ENCODE data around the gene OLFM1.

GRCh38 chr9:135151757-135152613 is 64.5 kb downstream of the OLFM1 start:
- TF ChIP-seq CTCF (conservative IDR thresholded peaks at IDR 0.05; ENCODE audit: low read depth, low read length) (no peak), RAD21 (IDR thresholded peaks at IDR 0.05; ENCODE audit: low read length) (no peak), USF2 (IDR thresholded peaks at IDR 0.05; ENCODE audit: low read depth, low read length) (no peak)

Measured in IMR-90 (cell line).